ENCODE data around the gene DNASE1L2. TPM values are rescaled to one million over a fixed set of nuclear protein-coding genes. Genes with fewer than 3 reads are reported as not detected.
"Not testable (repeated sequence)": the region's sequence is repeated elsewhere in the genome, so short reads cannot be mapped to it uniquely, and the experiment has no call there.

The DNASE1L2 gene
- polyA plus RNA-seq, 3 donors: 1.1 TPM; not detected in 2

DNA sequence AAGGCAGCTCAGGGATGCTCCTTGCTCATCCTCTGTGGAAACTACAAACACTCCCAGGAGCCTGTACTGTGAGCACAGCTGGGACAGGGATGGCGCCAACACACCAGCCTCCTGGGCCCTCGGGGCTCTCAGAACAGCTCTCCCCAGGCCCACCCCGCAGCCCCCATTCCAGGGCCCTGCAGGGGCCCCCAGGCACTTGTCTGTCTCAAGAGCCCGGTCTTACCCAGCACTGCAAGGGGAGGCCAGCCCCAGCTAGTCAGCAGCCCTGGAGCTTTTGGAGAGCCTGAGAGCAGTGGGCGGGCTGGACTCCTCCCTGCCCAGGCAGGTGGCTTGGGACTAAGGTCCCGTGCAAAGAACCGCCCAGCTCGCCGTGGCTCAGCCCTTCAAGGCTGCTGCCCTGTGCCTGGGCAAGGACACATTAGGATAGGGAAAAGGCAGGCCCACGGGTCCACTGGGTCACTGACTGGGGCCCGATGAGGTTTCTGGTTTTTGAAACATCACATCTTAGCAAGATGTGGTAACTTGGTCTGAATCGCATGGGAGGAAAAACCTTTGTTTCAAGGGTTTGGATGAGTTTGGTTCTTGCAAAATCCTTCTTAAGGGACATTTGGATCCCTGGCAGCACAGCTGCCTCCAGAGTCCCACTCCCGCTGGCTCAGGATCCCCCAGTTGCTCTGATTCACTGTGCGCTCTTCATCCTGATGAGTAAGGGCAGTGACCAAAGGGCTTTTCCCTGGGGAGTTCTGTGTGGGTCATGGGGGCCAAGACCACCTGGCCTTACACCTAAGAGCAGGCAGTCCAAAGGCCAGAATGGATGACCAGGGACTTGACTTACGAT lies 2.8 kb downstream of the DNASE1L2 start:
- no peak overlapping the region for H3K27ac Mint-ChIP-seq
- Histone ChIP-seq H4K20me1 (ENCODE audit: insufficient read depth, low read length) (peaks cover 25% of the 10 kb centered on the region), H3K9me3 (replicated peaks in 1 of 2; ENCODE audit: control insufficient read depth in 1 of 2, insufficient read depth in 1 of 2, low read length in 2 of 2) (no peaks in the 10 kb centered on the region), H3K4me2 (replicated peaks; ENCODE audit: extremely low read depth, low read length, poor library complexity, severe bottlenecking) (no peak overlapping the region), H3K4me1 (ENCODE audit: control insufficient read depth in 1 of 2, insufficient read depth in 2 of 2, low read length in 2 of 2) (peaks cover 5 to 6% of the 10 kb centered on the region in 2 donors), H3K9ac (ENCODE audit: insufficient read depth, low read length, poor library complexity, severe bottlenecking) (no peak overlapping the region), H3K27ac (ENCODE audit: low read depth in 1 of 2, low read length in 2 of 2) (no peak overlapping the region), H3K4me3 (replicated peaks in 1 of 3; ENCODE audit: low read depth in 2 of 3, low read length in 3 of 3) (no peak overlapping the region), H3K79me2 (ENCODE audit: insufficient read depth, low read length) (no peaks in the 10 kb centered on the region), H3K27me3 (ENCODE audit: control insufficient read depth in 2 of 2, insufficient read depth in 2 of 2, low read length in 2 of 2) (peaks cover 18 to 38% of the 10 kb centered on the region in 2 donors), H2AFZ (ENCODE audit: insufficient read depth, low read depth, low read length, poor library complexity, severe bottlenecking) (no peak overlapping the region), H3K36me3 (replicated peaks in 1 of 2; ENCODE audit: control insufficient read depth in 1 of 2, insufficient read depth in 2 of 2, low read length in 2 of 2) (peaks cover 33 to 43% of the 10 kb centered on the region in 2 donors)
- peaks cover 0 to 6% (median 0%) of the 10 kb centered on the region in 7 donors for H3K9me3 Mint-ChIP-seq
- TF ChIP-seq, protein P1, sequence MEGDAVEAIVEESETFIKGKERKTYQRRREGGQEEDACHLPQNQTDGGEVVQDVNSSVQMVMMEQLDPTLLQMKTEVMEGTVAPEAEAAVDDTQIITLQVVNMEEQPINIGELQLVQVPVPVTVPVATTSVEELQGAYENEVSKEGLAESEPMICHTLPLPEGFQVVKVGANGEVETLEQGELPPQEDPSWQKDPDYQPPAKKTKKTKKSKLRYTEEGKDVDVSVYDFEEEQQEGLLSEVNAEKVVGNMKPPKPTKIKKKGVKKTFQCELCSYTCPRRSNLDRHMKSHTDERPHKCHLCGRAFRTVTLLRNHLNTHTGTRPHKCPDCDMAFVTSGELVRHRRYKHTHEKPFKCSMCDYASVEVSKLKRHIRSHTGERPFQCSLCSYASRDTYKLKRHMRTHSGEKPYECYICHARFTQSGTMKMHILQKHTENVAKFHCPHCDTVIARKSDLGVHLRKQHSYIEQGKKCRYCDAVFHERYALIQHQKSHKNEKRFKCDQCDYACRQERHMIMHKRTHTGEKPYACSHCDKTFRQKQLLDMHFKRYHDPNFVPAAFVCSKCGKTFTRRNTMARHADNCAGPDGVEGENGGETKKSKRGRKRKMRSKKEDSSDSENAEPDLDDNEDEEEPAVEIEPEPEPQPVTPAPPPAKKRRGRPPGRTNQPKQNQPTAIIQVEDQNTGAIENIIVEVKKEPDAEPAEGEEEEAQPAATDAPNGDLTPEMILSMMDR (IDR thresholded peaks at IDR 0.05): no peak
- peaks cover 38 to 61% of the 10 kb centered on the region in 2 donors for H3K36me3 Mint-ChIP-seq
- H3K27me3 Mint-ChIP-seq (ENCODE audit: low read depth in 3 of 3): peaks cover 32 to 49% (median 35%) of the 10 kb centered on the region in 3 donors
- DNase-seq: no peak
- intact Hi-C loops (cut with micrococcal nuclease): no loop called here
- 92% methylated on average over 14 of the region's 15 CpGs for WGBS (ENCODE audit: insufficient coverage)
- peaks cover 8% of the 10 kb centered on the region for H3K4me1 Mint-ChIP-seq
- H3K4me3 Mint-ChIP-seq: no peak overlapping the region

DNA sequence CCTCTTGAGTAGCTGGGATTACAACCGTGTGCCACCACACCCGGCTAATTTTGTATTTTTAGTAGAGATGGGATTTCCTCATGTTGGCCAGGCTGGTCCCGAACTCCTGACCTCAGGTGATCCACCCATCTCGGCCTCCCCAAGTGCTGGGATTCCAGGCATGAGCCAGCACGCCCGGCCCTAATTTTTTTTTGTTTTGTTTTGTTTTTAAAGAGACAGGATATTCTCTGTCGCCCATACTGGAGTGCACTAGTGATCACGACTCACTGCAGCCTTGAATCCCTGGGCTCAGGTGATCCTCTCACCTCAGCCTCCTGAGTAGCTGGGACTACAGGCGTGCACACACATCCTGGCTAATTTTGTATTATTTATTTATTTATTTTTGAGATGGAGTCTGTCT lies 4.1 kb downstream of the DNASE1L2 start:
- H3K4me2 ChIP-seq (replicated peaks; ENCODE audit: extremely low read depth, low read length, poor library complexity, severe bottlenecking); H3K4me3 ChIP-seq (replicated peaks in 1 of 3; ENCODE audit: low read depth in 2 of 3, low read length in 3 of 3); H3K4me3 Mint-ChIP-seq; H3K9me3 Mint-ChIP-seq; H3K27ac ChIP-seq (ENCODE audit: low read depth in 1 of 2, low read length in 2 of 2); H3K9ac ChIP-seq (ENCODE audit: insufficient read depth, low read length, poor library complexity, severe bottlenecking); H2AFZ ChIP-seq (ENCODE audit: insufficient read depth, low read depth, low read length, poor library complexity, severe bottlenecking); H3K4me1 ChIP-seq (ENCODE audit: control insufficient read depth in 1 of 2, insufficient read depth in 2 of 2, low read length in 2 of 2); H3K9me3 ChIP-seq (replicated peaks in 1 of 2; ENCODE audit: control insufficient read depth in 1 of 2, insufficient read depth in 1 of 2, low read length in 2 of 2); H3K27ac Mint-ChIP-seq; DNase-seq; H3K79me2 ChIP-seq (ENCODE audit: insufficient read depth, low read length); H3K4me1 Mint-ChIP-seq: not testable (repeated sequence)
- H3K27me3 Mint-ChIP-seq (ENCODE audit: low read depth in 3 of 3): peaks cover 30 to 42% (median 33%) of the 10 kb centered on the region in 3 donors
- H3K36me3 ChIP-seq (replicated peaks in 1 of 2; ENCODE audit: control insufficient read depth in 1 of 2, insufficient read depth in 2 of 2, low read length in 2 of 2): peaks cover 35 to 44% of the 10 kb centered on the region in 2 donors
- WGBS (ENCODE audit: insufficient coverage): 92% methylated on average over 4 of the region's 9 CpGs
- H4K20me1 ChIP-seq (ENCODE audit: insufficient read depth, low read length): peaks cover 22% of the 10 kb centered on the region
- H3K36me3 Mint-ChIP-seq: peaks cover 36 to 61% of the 10 kb centered on the region in 2 donors
- H3K27me3 ChIP-seq (ENCODE audit: control insufficient read depth in 2 of 2, insufficient read depth in 2 of 2, low read length in 2 of 2): peaks cover 18 to 36% of the 10 kb centered on the region in 2 donors
- intact Hi-C loops (cut with micrococcal nuclease): loop anchor here in 1 of 2 donors (10.0 kb wide), 1 partner anchor 236 kb away; the partner anchor contains the start of gene ZNF598
